Activated T-helper 17 cell treated with anti-CD3 and anti-CD28 coated beads, Interleukin-2, amount 50 U/mL, for 72 hours (primary cell): ENCODE data around the gene HYAL1. TPM values are rescaled to one million over a fixed set of nuclear protein-coding genes. Genes with fewer than 3 reads are reported as not detected.
A peak's percentile ranks its signal among the peaks of the same experiment; 100 is the strongest.

Source experiments
- ATAC-seq: fragments of 150-1000 bp; cut with Tn5 transposase; replicated peaks from 2 replicates; pipeline ENCODE4 v1.10.0; 2021; ENCODE audit warnings: mild to moderate bottlenecking, moderate library complexity
- H3K27ac Mint-ChIP-seq: one replicate; pipeline ENCODE4 v1.8.0; 2022; ENCODE audit warnings: mixed read lengths
- H3K27me3 Mint-ChIP-seq: one replicate; pipeline ENCODE4 v1.8.0; 2022; ENCODE audit warnings: mixed read lengths
- H3K36me3 Mint-ChIP-seq: one replicate; pipeline ENCODE4 v1.8.0; 2022; ENCODE audit warnings: low read depth, mild to moderate bottlenecking, mixed read lengths
- H3K4me1 Mint-ChIP-seq: one replicate; pipeline ENCODE4 v1.8.0; 2022; ENCODE audit warnings: mixed read lengths
- H3K4me3 Mint-ChIP-seq: one replicate; pipeline ENCODE4 v1.8.0; 2022; ENCODE audit warnings: mild to moderate bottlenecking, mixed read lengths
- H3K9me3 Mint-ChIP-seq: one replicate; pipeline ENCODE4 v1.8.0; 2022; ENCODE audit warnings: mixed read lengths
- total RNA-seq, 2 donors: library from RNA; stranded (reverse); gene quantifications; one replicate each; pipeline ENCODE4 v1.2.3, GENCODE V29; 2022

Gene HYAL1
- under 1 TPM in 1 of 2 donors, not detected in 1; 0.29 TPM for total RNA-seq

- Mint-ChIP-seq H3K27me3 (no peaks in the 10 kb centered on the region), H3K9me3 (no peaks in the 10 kb centered on the region), H3K4me3 (no peak within 1 kb of the TSS), H3K4me1 (peaks cover 8% of the 10 kb centered on the region), H3K36me3 (no peaks in the 10 kb centered on the region), H3K27ac (no peak within 1 kb of the TSS)
- no peak for ATAC-seq
Measured at GRCh38 chr3:50303013-50303815, at the start of gene HYAL1. TSS of gene HYAL1 (minus strand) at chr3:50303574. CDS start at chr3:50302956, 618 bp downstream.

DNA sequence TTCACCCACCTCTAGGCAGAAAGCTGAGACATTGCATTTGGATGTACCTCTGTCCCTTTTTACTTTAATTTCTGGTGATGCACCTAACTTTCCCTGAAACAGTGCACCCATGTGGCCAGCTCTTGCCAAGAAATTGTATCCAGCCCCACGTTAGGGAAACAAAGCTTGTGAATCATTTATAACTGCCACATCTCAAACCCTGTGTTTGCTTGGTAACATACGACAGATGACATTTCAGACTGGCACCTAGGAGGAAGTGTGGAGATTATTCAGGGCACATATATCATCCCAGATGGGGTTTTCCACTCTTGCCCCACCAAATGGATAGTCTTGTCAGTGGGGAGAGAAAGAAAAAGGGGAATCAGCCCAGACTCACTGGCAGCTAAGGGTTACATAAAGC, 49.4 kb upstream of the HYAL1 start:
- ATAC-seq = no peak
- Mint-ChIP-seq H3K36me3 (peaks cover 84% of the 10 kb centered on the region), H3K9me3 (no peaks in the 10 kb centered on the region), H3K27ac (no peak overlapping the region), H3K4me1 (peaks cover 17% of the 10 kb centered on the region), H3K27me3 (no peaks in the 10 kb centered on the region), H3K4me3 (peak overlapping the region; percentile 16)

GRCh38 chr3:50351323-50351697, 47.9 kb upstream of the HYAL1 start:
- Mint-ChIP-seq H3K4me1 (peaks cover 15% of the 10 kb centered on the region), H3K27ac (peak overlapping the region; percentile 97), H3K36me3 (peaks cover 87% of the 10 kb centered on the region), H3K27me3 (no peaks in the 10 kb centered on the region), H3K4me3 (peak overlapping the region; percentile 98), H3K9me3 (no peaks in the 10 kb centered on the region)
- peak; percentile 9 for ATAC-seq

GRCh38 chr3:50350527-50351322, 47.4 kb upstream of the HYAL1 start, which contains the start of the genes CYB561D2 and NPRL2:
TSS of gene CYB561D2 (plus strand) at chr3:50350862. CDS start at chr3:50351434, 572 bp downstream.
TSS of gene NPRL2 (minus strand) at chr3:50350775. CDS start at chr3:50350652, 123 bp downstream.
- H3K4me3 Mint-ChIP-seq = peak within 1 kb of the TSS; percentile 98
- H3K9me3 Mint-ChIP-seq = no peaks in the 10 kb centered on the region
- H3K4me1 Mint-ChIP-seq = peaks cover 19% of the 10 kb centered on the region
- ATAC-seq = peak; percentile 94
- H3K27ac Mint-ChIP-seq = peak within 1 kb of the TSS; percentile 97
- H3K27me3 Mint-ChIP-seq = no peaks in the 10 kb centered on the region
- peaks cover 87% of the 10 kb centered on the region for H3K36me3 Mint-ChIP-seq

- no peak for ATAC-seq
- H3K36me3 Mint-ChIP-seq = peaks cover 82% of the 10 kb centered on the region
- peak overlapping the region; percentile 98 for H3K4me3 Mint-ChIP-seq
- H3K27me3 Mint-ChIP-seq = no peaks in the 10 kb centered on the region
- H3K9me3 Mint-ChIP-seq = no peaks in the 10 kb centered on the region
- H3K4me1 Mint-ChIP-seq = peaks cover 20% of the 10 kb centered on the region
- H3K27ac Mint-ChIP-seq = peak overlapping the region; percentile 97
Measured at GRCh38 chr3:50350213-50350526, 46.8 kb upstream of the HYAL1 start.

DNA sequence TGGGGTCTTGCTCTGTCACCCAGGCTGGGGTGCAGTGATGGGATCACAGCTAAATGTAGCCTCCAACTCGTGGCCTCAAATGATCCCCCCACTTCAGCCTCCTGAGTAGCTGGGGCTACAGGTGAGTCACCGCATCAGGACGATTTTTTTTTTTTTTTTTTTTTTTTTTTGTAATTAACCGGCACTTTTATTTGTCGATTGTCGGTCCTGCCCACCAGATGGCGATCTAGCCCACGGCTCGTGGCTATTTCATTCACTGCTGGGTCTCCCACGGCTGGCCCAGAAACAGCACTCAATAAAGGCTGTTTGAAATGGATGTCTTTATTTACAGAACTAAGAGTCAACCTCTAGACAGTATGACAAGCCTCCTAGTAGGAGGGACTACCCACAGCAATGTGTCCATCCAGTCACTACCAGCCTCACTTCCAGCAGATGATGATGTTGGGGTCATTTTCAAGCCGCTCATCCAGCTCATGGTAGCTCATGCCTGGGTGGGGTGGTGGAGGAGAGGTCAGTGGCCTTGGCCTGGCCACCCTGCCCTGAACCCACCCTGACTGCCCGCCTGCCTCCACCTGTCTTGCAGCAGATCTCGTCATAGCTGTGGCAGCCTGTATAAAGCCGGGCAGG, 43.9 kb upstream of the HYAL1 start:
- ATAC-seq = no peak
- Mint-ChIP-seq H3K27me3 (no peaks in the 10 kb centered on the region), H3K4me1 (peaks cover 20% of the 10 kb centered on the region), H3K27ac (no peak overlapping the region), H3K4me3 (no peak overlapping the region), H3K36me3 (peaks cover 57% of the 10 kb centered on the region), H3K9me3 (no peaks in the 10 kb centered on the region)

- Mint-ChIP-seq H3K9me3 (no peaks in the 10 kb centered on the region), H3K4me1 (peaks cover 20% of the 10 kb centered on the region), H3K27ac (no peak within 1 kb of the TSS), H3K36me3 (peaks cover 41% of the 10 kb centered on the region), H3K27me3 (no peaks in the 10 kb centered on the region), H3K4me3 (peak within 1 kb of the TSS; percentile 80)
- ATAC-seq = peak; percentile 34
Measured at GRCh38 chr3:50345586-50346234, 42.3 kb upstream of the HYAL1 start, which contains the start of gene ZMYND10. TSS of gene ZMYND10 (minus strand) at chr3:50345732. CDS start at chr3:50345579, 153 bp downstream.

- Mint-ChIP-seq H3K36me3 (peaks cover 37% of the 10 kb centered on the region), H3K4me1 (peaks cover 16% of the 10 kb centered on the region), H3K27me3 (no peaks in the 10 kb centered on the region), H3K4me3 (peak overlapping the region; percentile 80), H3K9me3 (no peaks in the 10 kb centered on the region), H3K27ac (no peak overlapping the region)
- no peak for ATAC-seq
Measured at GRCh38 chr3:50345008-50345407, 41.6 kb upstream of the HYAL1 start.

GRCh38 chr3:50342813-50343633, 39.6 kb upstream of the HYAL1 start:
- Mint-ChIP-seq H3K4me3 (no peak overlapping the region), H3K9me3 (no peaks in the 10 kb centered on the region), H3K36me3 (peaks cover 38% of the 10 kb centered on the region), H3K27ac (no peak overlapping the region), H3K27me3 (no peaks in the 10 kb centered on the region), H3K4me1 (peaks cover 19% of the 10 kb centered on the region)
- ATAC-seq = no peak

GRCh38 chr3:50341996-50342650, 38.7 kb upstream of the HYAL1 start:
- Mint-ChIP-seq H3K4me3 (peak overlapping the region; percentile 98), H3K27ac (no peak overlapping the region), H3K4me1 (peaks cover 16% of the 10 kb centered on the region), H3K27me3 (no peaks in the 10 kb centered on the region), H3K9me3 (no peaks in the 10 kb centered on the region), H3K36me3 (peaks cover 38% of the 10 kb centered on the region)
- no peak for ATAC-seq

GRCh38 chr3:50341537-50341936, 38.2 kb upstream of the HYAL1 start:
- Mint-ChIP-seq H3K36me3 (peaks cover 38% of the 10 kb centered on the region), H3K9me3 (no peaks in the 10 kb centered on the region), H3K27ac (no peak overlapping the region)

DNA sequence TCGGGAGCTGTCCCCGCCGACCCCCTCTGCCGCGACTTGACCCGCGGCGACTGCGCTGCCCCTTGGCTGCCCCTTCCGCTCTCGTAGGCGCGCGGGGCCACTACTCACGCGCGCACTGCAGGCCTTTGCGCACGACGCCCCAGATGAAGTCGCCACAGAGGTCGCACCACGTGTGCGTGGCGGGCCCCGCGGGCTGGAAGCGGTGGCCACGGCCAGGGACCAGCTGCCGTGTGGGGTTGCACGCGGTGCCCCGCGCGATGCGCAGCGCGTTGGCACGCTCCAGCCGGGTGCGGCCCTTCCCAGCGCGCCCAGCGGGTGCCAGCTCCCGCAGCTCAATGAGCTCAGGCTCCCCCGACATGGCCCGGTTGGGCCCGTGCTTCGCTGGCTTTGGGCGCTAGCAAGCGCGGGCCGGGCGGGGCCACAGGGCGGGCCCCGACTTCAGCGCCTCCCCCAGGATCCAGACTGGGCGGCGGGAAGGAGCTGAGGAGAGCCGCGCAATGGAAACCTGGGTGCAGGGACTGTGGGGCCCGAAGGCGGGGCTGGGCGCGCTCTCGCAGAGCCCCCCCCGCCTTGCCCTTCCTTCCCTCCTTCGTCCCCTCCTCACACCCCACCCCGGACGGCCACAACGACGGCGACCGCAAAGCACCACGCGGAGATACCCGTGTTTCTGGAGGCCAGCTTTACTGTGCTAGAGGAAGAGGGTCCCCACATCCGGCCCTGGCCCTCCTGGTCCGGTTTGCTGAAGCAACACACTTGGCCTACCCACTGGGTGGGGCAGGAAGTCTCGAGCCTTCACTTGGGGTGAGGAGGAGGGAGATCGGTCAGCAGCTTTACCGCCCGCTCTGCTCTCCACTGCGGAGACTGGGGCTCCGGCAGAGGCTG, 37.3 kb upstream of the HYAL1 start, which contains the start of gene RASSF1:
RASSF1 (minus strand) TSS at position 389 of the 882 bp plus-strand sequence; CDS start at position 358, 31 bp downstream.
- ATAC-seq = peak; percentile 44
- Mint-ChIP-seq H3K9me3 (no peaks in the 10 kb centered on the region), H3K4me1 (peaks cover 11% of the 10 kb centered on the region)

More at GRCh38 chr3:50341537-50341936, 38.2 kb upstream of the HYAL1 start:
- H3K4me1 Mint-ChIP-seq = peaks cover 16% of the 10 kb centered on the region
- H3K4me3 Mint-ChIP-seq = peak overlapping the region; percentile 98
- no peaks in the 10 kb centered on the region for H3K27me3 Mint-ChIP-seq
- no peak for ATAC-seq

More for the DNA sequence above, 37.3 kb upstream of the HYAL1 start, which contains the start of gene RASSF1:
- peak within 1 kb of the TSS; percentile 93 for H3K27ac Mint-ChIP-seq
- H3K4me3 Mint-ChIP-seq = peak within 1 kb of the TSS; percentile 98
- H3K27me3 Mint-ChIP-seq = no peaks in the 10 kb centered on the region
- peaks cover 46% of the 10 kb centered on the region for H3K36me3 Mint-ChIP-seq
